ENCODE results near the gene TMEM239.
"Not testable (repeated sequence)": the region's sequence is repeated elsewhere in the genome, so short reads cannot be mapped to it uniquely, and the experiment has no call there.

TMEM239 gene

DNA sequence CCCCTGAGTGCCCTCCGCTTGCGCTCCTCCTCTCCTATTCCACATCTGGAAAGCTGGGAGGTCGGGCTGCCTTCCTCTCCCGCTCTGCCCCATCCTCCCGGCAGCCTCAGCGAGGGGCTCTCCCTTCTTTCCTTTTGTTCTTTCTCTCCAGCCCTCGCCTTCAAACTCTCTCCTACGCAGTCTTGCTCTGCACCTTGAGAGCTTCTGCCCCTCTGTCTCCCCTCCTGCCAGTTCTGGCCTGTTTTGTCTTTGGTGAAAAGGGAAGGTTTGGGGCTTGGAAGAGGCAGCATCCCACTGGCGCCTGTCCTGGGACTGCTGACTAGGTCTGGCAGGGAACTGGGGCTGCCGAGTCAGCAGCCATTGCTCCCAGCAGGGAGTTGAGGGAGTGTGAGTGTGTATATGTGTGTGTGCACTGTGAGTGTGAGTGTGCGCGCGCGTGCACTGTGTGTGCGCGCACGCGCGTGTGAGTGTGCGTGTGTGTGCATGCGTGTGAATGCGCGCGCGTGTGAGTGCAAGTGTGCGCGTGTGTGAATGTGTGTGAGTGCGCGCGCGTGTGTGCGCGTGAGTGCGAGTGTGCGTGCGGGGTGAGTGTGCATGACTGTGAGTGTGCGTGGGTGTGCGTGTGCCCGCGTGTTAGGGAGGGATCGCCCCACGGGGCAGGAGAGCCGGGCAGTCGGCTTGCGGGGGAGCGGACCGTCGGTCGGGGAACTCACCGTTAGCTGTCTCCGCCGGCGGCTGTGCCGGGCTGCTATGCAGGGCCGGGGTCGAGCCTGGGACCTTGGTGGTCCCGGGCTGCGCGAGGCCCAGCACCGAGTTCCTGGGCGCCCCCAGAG lies 16.3 kb upstream of the TMEM239 start:
- peak in 1 of 56 donors; percentile 23 for DNase-seq

GRCh38 chr20:2800521-2801285 lies 15.5 kb upstream of the TMEM239 start, which contains the start of gene CPXM1:
Gene CPXM1, minus strand, starts transcription at chr20:2800627. Its CDS starts 55 bp downstream, at chr20:2800572.
- DNase-seq: no peak

GRCh38 chr20:2801286-2801728 lies 14.9 kb upstream of the TMEM239 start:
- DNase-seq: no peak

DNA sequence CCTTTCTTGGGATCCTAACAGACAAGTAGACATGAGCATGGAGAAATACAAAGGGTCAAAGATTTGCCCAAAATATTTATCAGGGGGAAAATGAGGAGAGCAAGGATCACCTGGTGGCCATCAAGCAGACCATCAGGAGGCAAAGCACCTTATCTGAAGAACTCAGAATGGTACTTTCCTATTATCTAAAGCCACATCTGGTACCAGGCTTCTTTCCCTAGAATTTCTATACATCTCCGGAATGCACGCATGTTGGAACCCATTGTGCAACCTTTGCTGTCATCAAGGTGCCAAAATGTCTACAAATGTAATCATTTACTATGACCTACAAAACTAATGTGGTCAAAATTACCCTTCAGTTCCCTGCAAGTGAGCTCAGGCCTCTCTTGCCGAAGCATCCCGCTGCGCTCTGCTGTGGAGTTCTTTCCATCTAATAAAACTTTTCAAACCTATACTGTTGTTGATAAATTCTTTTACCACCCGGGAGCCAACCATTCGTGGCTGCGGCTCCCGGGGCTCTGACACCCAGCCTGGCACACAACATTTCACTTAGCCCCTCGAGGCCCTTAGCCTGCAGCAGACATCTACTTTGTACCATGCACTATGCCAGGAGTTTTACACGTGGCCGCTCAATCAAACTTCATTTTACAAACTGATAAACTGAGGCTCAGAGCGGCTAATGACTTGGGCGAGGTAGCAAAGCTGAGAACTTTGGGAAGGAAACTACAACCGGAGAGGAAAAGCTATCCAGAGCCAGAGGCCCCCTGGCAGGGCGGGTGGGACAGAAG lies 11.9 kb upstream of the TMEM239 start:
- no peak for DNase-seq

DNA sequence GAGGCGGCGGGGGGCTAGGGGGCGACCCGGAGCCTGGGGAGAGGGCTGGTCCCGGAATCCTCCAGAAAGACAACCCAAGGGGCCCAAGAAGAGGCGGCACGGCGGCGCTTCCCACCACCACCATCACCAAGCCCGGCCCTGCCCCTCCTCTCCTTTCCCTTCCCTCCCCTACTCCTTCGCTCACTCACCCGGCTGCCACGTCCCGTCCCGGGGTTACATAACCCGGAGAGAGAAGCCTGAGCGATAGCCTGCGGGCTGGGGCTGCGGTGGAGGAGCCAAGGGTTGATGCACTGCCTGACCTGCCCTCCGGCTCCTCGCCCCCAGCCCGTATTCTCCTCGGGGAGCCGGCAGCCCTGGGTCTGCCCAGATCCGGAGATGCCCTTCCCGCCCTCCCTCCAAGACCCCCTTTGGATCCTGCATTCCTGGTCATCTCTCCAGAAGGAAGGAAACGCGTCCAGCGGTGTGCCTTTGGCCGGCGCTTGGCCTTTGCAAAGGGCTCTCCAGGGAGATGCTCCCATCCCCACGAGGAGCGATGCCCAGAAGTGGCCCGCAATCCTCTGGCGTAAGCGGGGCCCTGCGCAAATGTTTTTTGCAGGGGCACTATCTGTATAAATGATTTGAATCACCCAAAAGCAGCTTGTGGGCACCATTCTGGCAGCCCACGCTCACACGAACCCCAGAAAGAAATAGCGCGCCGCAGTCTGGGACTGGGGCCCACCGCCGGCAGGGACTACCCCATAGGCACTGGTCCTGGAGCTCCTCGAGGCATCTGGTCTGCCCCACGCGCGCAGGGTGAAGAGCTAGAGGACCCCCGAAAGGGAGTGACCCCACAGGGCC lies 11.1 kb upstream of the TMEM239 start:
- no peak for DNase-seq

- no peak for DNase-seq
Observed at GRCh38 chr20:2805689-2806350, 10.3 kb upstream of the TMEM239 start.

DNA sequence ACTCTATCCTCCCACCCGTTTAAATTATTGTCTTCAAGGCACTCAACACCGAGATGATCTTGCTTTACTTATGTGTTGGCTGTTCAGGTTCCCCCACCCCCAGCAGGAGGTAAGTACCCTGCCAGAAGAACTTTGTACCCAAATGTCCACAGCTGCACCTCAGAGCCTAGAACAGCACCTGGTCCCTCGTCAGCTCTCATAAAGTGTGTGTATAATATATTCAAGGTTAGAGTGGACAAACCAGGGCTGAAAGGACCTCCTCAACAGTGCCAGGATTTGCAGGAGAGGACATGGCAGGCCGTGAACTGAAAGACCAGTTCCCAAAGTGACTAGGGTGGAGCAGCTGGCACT lies 9.8 kb upstream of the TMEM239 start:
- no peak for DNase-seq

GRCh38 chr20:2807019-2807418 lies 9.1 kb upstream of the TMEM239 start:
- no peak for DNase-seq

DNA sequence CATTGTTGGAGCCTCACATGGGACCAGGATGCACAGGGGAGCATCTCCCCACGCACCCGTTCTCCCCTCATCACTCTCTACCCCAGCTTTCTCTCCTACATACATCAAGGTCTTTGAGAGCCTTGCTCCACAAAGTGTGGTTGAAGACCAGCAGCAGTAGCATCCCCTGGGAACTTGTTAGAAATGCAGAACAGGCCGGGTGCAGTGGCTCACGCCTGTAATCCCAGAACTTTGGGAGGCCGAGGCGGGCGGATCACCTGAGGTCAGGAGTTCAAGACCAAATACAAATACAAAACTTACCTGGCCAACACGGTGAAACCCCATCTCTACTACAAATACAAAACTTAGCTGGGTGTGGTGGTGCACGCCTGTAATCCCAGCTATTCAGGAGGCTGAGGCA lies 8.2 kb upstream of the TMEM239 start:
- not testable (repeated sequence) for DNase-seq

DNA sequence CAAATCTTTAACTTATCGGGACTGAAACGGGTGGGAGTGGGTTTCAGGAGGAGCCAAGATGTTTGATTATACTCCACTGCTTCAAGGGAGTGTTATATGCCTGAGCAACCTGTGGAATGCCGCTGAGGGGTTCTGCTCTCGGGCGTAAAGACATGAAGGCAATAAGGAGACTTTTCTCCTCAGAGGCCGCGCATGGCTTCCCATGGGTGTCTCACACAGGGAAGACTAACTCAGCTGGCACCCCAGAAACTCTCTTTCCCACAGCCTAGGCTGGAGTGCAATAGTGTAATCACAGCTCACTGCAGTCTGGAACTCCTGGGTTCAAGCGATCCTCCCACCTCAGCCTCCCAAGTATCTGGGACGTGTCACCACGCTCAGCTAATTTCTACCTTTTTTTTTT lies 6.5 kb upstream of the TMEM239 start:
- DNase-seq: no peak

- DNase-seq: no peak
Observed at GRCh38 chr20:2812189-2812588, 4.0 kb upstream of the TMEM239 start.

GRCh38 chr20:2814076-2814475 lies 2.1 kb upstream of the TMEM239 start:
- no peak for DNase-seq

GRCh38 chr20:2814587-2815051 lies 1.5 kb upstream of the TMEM239 start, which contains the start of gene C20orf141:
Gene C20orf141, plus strand, starts transcription at chr20:2814987. Its CDS starts 198 bp downstream, at chr20:2815185.
- DNase-seq: no peak

DNA sequence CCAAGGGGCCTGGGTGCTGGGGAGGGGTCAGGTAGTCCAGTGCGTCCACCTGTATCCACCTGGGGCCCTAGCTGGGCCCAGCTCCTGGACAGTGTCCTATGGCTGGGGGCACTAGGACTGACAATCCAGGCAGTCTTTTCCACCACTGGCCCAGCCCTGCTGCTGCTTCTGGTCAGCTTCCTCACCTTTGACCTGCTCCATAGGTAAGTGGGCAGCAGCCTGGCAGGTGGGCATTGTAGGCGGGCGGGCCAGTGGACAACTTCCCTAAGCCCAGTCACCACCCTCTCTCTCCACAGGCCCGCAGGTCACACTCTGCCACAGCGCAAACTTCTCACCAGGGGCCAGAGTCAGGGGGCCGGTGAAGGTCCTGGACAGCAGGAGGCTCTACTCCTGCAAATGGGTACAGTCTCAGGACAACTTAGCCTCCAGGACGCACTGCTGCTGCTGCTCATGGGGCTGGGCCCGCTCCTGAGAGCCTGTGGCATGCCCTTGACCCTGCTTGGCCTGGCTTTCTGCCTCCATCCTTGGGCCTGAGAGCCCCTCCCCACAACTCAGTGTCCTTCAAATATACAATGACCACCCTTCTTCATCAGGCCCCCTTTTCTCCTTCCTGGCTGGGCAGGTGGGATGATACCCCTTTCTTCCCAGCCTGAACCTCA lies 793 bp upstream of the TMEM239 start:
- no peak for DNase-seq

DNA sequence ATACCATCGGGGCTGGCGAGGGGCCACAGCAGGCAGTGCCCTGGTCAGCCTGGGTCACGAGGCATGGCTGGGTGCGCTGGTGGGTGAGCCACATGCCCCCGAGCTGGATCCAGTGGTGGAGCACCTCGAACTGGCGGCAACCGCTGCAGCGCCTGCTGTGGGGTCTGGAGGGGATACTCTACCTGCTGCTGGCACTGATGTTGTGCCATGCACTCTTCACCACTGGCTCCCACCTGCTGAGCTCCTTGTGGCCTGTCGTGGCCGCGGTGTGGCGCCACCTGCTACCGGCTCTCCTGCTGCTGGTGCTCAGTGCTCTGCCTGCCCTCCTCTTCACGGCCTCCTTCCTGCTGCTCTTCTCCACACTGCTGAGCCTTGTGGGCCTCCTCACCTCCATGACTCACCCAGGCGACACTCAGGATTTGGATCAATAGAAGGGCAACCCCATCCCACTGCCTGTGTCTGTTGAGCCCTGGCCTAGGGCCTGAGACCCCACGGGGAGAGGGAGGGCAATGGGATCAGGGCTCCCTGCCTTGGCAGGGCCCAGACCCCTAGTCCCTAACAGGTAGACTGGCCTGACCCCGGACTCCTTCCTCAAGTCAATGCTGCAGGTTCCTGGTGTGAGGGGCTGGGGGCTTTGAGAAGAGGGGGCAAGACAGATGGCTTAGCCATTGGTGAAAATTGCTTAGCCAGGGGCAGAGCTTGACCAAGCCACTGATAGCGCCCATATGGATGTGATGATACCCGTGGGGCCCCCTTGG lies 598 bp downstream of the TMEM239 start:
- DNase-seq: no peak

GRCh38 chr20:2817341-2817726 lies 1.2 kb downstream of the TMEM239 start:
- DNase-seq: no peak

DNA sequence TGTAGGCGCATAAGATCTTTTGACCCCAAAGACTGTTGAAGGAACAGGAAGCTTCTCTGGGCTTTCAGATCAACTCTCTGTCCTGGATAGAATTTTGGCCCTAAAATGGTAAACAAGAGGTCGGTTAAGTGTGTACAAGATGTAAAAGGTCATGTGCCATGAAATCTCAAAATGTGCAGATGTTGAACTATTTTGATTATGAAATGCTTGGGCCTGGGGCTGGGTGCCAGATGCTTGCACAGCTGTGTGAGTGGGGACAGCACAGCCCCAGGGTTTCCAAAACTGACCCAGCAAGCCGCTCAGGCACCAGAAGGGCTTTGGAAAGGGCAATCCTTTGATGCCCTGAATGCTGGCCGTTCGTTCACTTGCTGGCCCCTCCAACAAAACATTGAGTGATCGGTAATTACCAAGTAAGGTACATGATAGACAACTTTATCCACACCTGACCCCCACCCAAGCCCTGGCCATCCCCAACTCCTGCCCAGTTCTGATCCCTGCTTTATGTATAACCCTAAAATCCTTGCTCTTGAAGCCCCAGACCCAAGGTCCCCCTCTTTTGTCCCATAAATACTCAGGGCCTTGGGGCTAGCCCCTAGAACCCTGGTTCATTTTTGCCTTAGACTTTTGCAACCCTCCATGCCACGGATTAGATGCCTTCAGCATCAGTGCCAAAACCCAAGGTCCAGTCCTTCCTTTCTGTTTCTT lies 1.9 kb downstream of the TMEM239 start:
- no peak for DNase-seq
